ENCODE data around the gene FBLN2. TPM values are rescaled to one million over a fixed set of nuclear protein-coding genes. Genes with fewer than 3 reads are reported as not detected.
"Not testable (repeated sequence)": the region's sequence is repeated elsewhere in the genome, so short reads cannot be mapped to it uniquely, and the experiment has no call there.

The FBLN2 gene
- total RNA-seq, 1 experiment from 2014 or later: 1.2 TPM

GRCh38 chr3:13513913-13514517, 34.9 kb upstream of the FBLN2 start:
- DNase-seq (ENCODE audit: low read depth): peak; percentile 46

- DNase-seq (ENCODE audit: low read depth): no peak
Observed at GRCh38 chr3:13514639-13515435, 34.1 kb upstream of the FBLN2 start.

GRCh38 chr3:13515786-13516759, 32.9 kb upstream of the FBLN2 start:
- DNase-seq (ENCODE audit: low read depth): no peak

GRCh38 chr3:13516760-13517135, 32.2 kb upstream of the FBLN2 start:
- no peak for DNase-seq (ENCODE audit: low read depth)

GRCh38 chr3:13517253-13517977, 31.5 kb upstream of the FBLN2 start:
- DNase-seq (ENCODE audit: low read depth): no peak

- DNase-seq (ENCODE audit: low read depth): peak; percentile 70
Observed at GRCh38 chr3:13518516-13518953, 30.4 kb upstream of the FBLN2 start.

GRCh38 chr3:13519006-13519791, 29.7 kb upstream of the FBLN2 start:
- no peak for DNase-seq (ENCODE audit: low read depth)

GRCh38 chr3:13520326-13520880, 28.5 kb upstream of the FBLN2 start:
- DNase-seq (ENCODE audit: low read depth): no peak

- no peak for DNase-seq (ENCODE audit: low read depth)
Observed at GRCh38 chr3:13521309-13521708, 27.6 kb upstream of the FBLN2 start.

GRCh38 chr3:13521749-13522148, 27.2 kb upstream of the FBLN2 start:
- not testable (repeated sequence) for DNase-seq (ENCODE audit: low read depth)

GRCh38 chr3:13522236-13522635, 26.7 kb upstream of the FBLN2 start:
- no peak for DNase-seq (ENCODE audit: low read depth)

- DNase-seq (ENCODE audit: low read depth): no peak
Observed at GRCh38 chr3:13524979-13525669, 23.8 kb upstream of the FBLN2 start.

- no peak for DNase-seq (ENCODE audit: low read depth)
Observed at GRCh38 chr3:13525827-13526625, 22.9 kb upstream of the FBLN2 start.

GRCh38 chr3:13526626-13526949, 22.3 kb upstream of the FBLN2 start:
- no peak for DNase-seq (ENCODE audit: low read depth)

GRCh38 chr3:13528217-13528867, 20.6 kb upstream of the FBLN2 start:
- DNase-seq (ENCODE audit: low read depth): peak; percentile 39

GRCh38 chr3:13529196-13530112, 19.5 kb upstream of the FBLN2 start:
- DNase-seq (ENCODE audit: low read depth): no peak

- no peak for DNase-seq (ENCODE audit: low read depth)
Observed at GRCh38 chr3:13530241-13531009, 18.5 kb upstream of the FBLN2 start.

All from M059J (cell line).